Neural cell (in vitro differentiated cells): ENCODE results near the gene CFAP68. TPM values are rescaled to one million over a fixed set of nuclear protein-coding genes. Genes with fewer than 3 reads are reported as not detected.
"Not testable (repeated sequence)": the region's sequence is repeated elsewhere in the genome, so short reads cannot be mapped to it uniquely, and the experiment has no call there.

Experiments used
- H2AFZ ChIP-seq: fragments of 200-600, 300-800 bp; sonication (generic), shearing (Covaris generic); 2 replicates; pipeline ENCODE4 v1.6.0; 2014; ENCODE audit warnings: low read depth, mild to moderate bottlenecking, antibody characterized with exemption, low read length, moderate library complexity
- H3F3A ChIP-seq: fragments of 200-600 bp; shearing (Covaris generic); 2 replicates; pipeline ENCODE4 v1.6.1; 2016; ENCODE audit warnings: mild to moderate bottlenecking, moderate library complexity, mixed read lengths, antibody characterized with exemption, low read length; ENCODE audit not compliant: insufficient read depth, poor library complexity, severe bottlenecking
- H3K27ac ChIP-seq: fragments of 200-600, 300-800 bp; sonication (generic), shearing (Covaris generic); 2 replicates; pipeline ENCODE4 v1.5.1; 2014; ENCODE audit warnings: mild to moderate bottlenecking, low read length, moderate library complexity
- H3K27me3 ChIP-seq: fragments of 300-800, 200-600 bp; sonication (generic), shearing (Covaris generic); 2 replicates; pipeline ENCODE4 v1.6.0; 2014; ENCODE audit warnings: mild to moderate bottlenecking, low read depth, low read length, moderate library complexity; ENCODE audit not compliant: insufficient read depth
- H3K36me3 ChIP-seq: fragments of 300-800, 200-600 bp; sonication (generic), shearing (Covaris generic); 2 replicates; pipeline ENCODE4 v1.5.1; 2014; ENCODE audit warnings: mild to moderate bottlenecking, antibody characterized with exemption, low read length, moderate library complexity; ENCODE audit not compliant: insufficient read depth
- H3K4me2 ChIP-seq: fragments of 300-800, 200-600 bp; sonication (generic), shearing (Covaris generic); 2 replicates; pipeline ENCODE4 v1.6.0; 2014; ENCODE audit warnings: mild to moderate bottlenecking, low read length
- H3K4me3 ChIP-seq: fragments of 300-800, 200-600 bp; sonication (generic), shearing (Covaris generic); 2 replicates; pipeline ENCODE4 v1.5.1; 2014; ENCODE audit warnings: mild to moderate bottlenecking, low read length, moderate library complexity
- H3K79me2 ChIP-seq: fragments of 200-600 bp; shearing (Covaris generic); replicated peaks from 2 replicates; pipeline ENCODE4 v1.6.0; 2014; ENCODE audit warnings: mild to moderate bottlenecking, low read length, moderate library complexity; ENCODE audit not compliant: insufficient read depth
- H3K9ac ChIP-seq: fragments of 300-800, 200-600 bp; sonication (generic), shearing (Covaris generic); 2 replicates; pipeline ENCODE4 v1.6.1; 2016; ENCODE audit warnings: mild to moderate bottlenecking, low read length, mixed read lengths
- H3K9me2 ChIP-seq: fragments of 200-600 bp; shearing (Covaris generic); 2 replicates; pipeline ENCODE4 v1.6.1; 2016; ENCODE audit warnings: mild to moderate bottlenecking, low read length, mixed read lengths; ENCODE audit not compliant: insufficient read depth
- H3K9me3 ChIP-seq: fragments of 200-600, 300-800 bp; sonication (generic), shearing (Covaris generic); 2 replicates; pipeline ENCODE4 v1.6.1; 2016; ENCODE audit warnings: mild to moderate bottlenecking, mixed run types, low read length, moderate library complexity, mixed read lengths
- H4K20me1 ChIP-seq: fragments of 200-600 bp; shearing (Covaris generic); 2 replicates; pipeline ENCODE4 v1.6.1; 2016; ENCODE audit warnings: mild to moderate bottlenecking, mixed run types; ENCODE audit not compliant: insufficient read depth
- EP300 ChIP-seq: fragments of 450-650 bp; conservative IDR thresholded peaks from 2 replicates; pipeline ENCODE4 v1.6.1; 2014; ENCODE audit warnings: antibody characterized with exemption, mild to moderate bottlenecking, moderate library complexity; ENCODE audit not compliant: poor library complexity, severe bottlenecking
- EZH2 ChIP-seq: fragments of 200-600, 300-800 bp; shearing (Covaris generic), sonication (generic); IDR thresholded peaks from 2 replicates; pipeline ENCODE4 v1.6.1; 2014; ENCODE audit warnings: antibody characterized with exemption, low read length, borderline replicate concordance, mild to moderate bottlenecking; ENCODE audit not compliant: insufficient read depth, poor library complexity, severe bottlenecking
- MXI1 ChIP-seq: fragments of 450-650 bp; conservative IDR thresholded peaks from 2 replicates; pipeline ENCODE4 v1.6.1; 2014; ENCODE audit warnings: antibody characterized with exemption, mild to moderate bottlenecking; ENCODE audit not compliant: poor library complexity, severe bottlenecking
- POLR2AphosphoS5 ChIP-seq: IDR thresholded peaks from 2 replicates; pipeline ENCODE4 v1.6.1; 2012
- RAD21 ChIP-seq: fragments of 450-650 bp; conservative IDR thresholded peaks from 2 replicates; pipeline ENCODE4 v1.6.1; 2014; ENCODE audit warnings: antibody characterized with exemption, mild to moderate bottlenecking, moderate library complexity
- SMC3 ChIP-seq: fragments of 450-650 bp; conservative IDR thresholded peaks from 2 replicates; pipeline ENCODE4 v1.6.1; 2014; ENCODE audit warnings: antibody characterized with exemption, mild to moderate bottlenecking, moderate library complexity; ENCODE audit not compliant: poor library complexity
- TAF1 ChIP-seq: IDR thresholded peaks from 2 replicates; pipeline ENCODE4 v1.6.1; 2012; ENCODE audit warnings: low read depth
- polyA plus RNA-seq: library from polyadenylated mRNA; depleted of rRNA; stranded (reverse); fragments of >200 nt; gene quantifications from 2 replicates; pipeline ENCODE4 v1.2.3, GENCODE V29; 2014
- TF ChIP-seq, protein P1 (sequence below): fragments of 450-650 bp; IDR thresholded peaks from 2 replicates; pipeline ENCODE4 v1.5.1; 2014; ENCODE audit warnings: antibody characterized with exemption, mild to moderate bottlenecking, moderate library complexity; ENCODE audit not compliant: poor library complexity, severe bottlenecking
- TF ChIP-seq, protein P2 (sequence below): IDR thresholded peaks from 2 replicates; pipeline ENCODE4 v1.6.1; 2012; ENCODE audit warnings: borderline replicate concordance

CFAP68 gene
- polyA plus RNA-seq, 1 donor from 2014 or later: 28.1 TPM

- Histone ChIP-seq H3K9me3 (no peaks in the 10 kb centered on the region), H3K27ac (no peak overlapping the region), H3K36me3 (no peaks in the 10 kb centered on the region), H3K9ac (no peak overlapping the region), H3K27me3 (no peaks in the 10 kb centered on the region), H3F3A (peaks cover 6% of the 10 kb centered on the region), H2AFZ (no peak overlapping the region), H3K4me2 (no peak overlapping the region), H3K79me2 (no peaks in the 10 kb centered on the region), H3K4me3 (no peak overlapping the region), H4K20me1 (no peaks in the 10 kb centered on the region), H3K9me2 (no peaks in the 10 kb centered on the region)
- no peak for TF ChIP-seq EP300
- TF ChIP-seq, protein P1, sequence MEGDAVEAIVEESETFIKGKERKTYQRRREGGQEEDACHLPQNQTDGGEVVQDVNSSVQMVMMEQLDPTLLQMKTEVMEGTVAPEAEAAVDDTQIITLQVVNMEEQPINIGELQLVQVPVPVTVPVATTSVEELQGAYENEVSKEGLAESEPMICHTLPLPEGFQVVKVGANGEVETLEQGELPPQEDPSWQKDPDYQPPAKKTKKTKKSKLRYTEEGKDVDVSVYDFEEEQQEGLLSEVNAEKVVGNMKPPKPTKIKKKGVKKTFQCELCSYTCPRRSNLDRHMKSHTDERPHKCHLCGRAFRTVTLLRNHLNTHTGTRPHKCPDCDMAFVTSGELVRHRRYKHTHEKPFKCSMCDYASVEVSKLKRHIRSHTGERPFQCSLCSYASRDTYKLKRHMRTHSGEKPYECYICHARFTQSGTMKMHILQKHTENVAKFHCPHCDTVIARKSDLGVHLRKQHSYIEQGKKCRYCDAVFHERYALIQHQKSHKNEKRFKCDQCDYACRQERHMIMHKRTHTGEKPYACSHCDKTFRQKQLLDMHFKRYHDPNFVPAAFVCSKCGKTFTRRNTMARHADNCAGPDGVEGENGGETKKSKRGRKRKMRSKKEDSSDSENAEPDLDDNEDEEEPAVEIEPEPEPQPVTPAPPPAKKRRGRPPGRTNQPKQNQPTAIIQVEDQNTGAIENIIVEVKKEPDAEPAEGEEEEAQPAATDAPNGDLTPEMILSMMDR: no peak
- TF ChIP-seq EZH2: no peak
- no peak for TF ChIP-seq TAF1
- TF ChIP-seq POLR2AphosphoS5: no peak
- TF ChIP-seq RAD21: no peak
- TF ChIP-seq MXI1: no peak
- no peak for TF ChIP-seq SMC3
- TF ChIP-seq, protein P2, sequence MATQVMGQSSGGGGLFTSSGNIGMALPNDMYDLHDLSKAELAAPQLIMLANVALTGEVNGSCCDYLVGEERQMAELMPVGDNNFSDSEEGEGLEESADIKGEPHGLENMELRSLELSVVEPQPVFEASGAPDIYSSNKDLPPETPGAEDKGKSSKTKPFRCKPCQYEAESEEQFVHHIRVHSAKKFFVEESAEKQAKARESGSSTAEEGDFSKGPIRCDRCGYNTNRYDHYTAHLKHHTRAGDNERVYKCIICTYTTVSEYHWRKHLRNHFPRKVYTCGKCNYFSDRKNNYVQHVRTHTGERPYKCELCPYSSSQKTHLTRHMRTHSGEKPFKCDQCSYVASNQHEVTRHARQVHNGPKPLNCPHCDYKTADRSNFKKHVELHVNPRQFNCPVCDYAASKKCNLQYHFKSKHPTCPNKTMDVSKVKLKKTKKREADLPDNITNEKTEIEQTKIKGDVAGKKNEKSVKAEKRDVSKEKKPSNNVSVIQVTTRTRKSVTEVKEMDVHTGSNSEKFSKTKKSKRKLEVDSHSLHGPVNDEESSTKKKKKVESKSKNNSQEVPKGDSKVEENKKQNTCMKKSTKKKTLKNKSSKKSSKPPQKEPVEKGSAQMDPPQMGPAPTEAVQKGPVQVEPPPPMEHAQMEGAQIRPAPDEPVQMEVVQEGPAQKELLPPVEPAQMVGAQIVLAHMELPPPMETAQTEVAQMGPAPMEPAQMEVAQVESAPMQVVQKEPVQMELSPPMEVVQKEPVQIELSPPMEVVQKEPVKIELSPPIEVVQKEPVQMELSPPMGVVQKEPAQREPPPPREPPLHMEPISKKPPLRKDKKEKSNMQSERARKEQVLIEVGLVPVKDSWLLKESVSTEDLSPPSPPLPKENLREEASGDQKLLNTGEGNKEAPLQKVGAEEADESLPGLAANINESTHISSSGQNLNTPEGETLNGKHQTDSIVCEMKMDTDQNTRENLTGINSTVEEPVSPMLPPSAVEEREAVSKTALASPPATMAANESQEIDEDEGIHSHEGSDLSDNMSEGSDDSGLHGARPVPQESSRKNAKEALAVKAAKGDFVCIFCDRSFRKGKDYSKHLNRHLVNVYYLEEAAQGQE: no peak
Measured at GRCh38 chr11:111882202-111882601, 2.9 kb downstream of the CFAP68 start.

DNA sequence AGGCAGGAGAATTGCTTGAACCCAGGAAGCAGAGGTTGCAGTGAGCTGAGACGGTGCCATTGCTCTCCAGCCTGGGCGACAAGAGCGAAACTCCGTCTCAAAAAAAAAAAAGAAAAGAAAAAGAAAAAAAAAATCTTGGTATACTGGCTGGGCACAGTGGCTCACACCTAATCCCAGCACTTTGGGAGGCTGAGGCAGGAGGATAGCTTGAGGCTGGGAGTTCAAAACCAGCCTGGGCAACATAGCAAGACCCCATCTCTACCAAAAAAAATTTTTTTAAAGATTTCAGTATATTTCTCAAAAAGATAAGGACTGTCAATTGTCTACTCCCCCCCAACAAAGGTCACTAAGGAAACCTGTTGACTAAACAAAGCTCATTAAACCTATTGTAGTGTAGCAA is 5.7 kb downstream of the CFAP68 start:
- not testable (repeated sequence) for H3K9me2 ChIP-seq, H3K4me3 ChIP-seq, H3K27me3 ChIP-seq, H3K36me3 ChIP-seq, H3F3A ChIP-seq, H3K9me3 ChIP-seq, H3K79me2 ChIP-seq, H4K20me1 ChIP-seq, H2AFZ ChIP-seq, H3K9ac ChIP-seq, H3K27ac ChIP-seq, H3K4me2 ChIP-seq

DNA sequence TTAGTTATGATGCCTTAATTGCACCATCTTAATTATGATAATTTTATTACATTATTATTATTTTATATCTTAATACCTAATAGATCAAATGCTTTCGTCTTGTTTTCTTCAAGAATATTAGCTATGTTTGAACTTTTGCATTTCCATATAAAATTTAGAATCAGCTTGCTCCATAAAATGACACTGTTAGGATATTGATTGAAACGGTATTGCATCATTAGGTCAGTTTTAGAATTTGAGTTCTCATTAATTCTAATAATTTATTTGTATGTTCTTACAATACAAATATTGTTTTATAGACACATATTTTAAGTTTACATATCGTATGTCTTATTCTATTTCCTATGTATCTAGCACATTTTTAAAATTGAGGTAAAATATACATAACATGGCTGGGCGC is 6.7 kb downstream of the CFAP68 start:
- H3K36me3 ChIP-seq: no peaks in the 10 kb centered on the region
- H2AFZ ChIP-seq: no peak overlapping the region
- no peaks in the 10 kb centered on the region for H3K9me2 ChIP-seq
- no peaks in the 10 kb centered on the region for H4K20me1 ChIP-seq
- no peaks in the 10 kb centered on the region for H3K27me3 ChIP-seq
- H3K27ac ChIP-seq: no peak overlapping the region
- no peaks in the 10 kb centered on the region for H3F3A ChIP-seq
- TF ChIP-seq, protein P2: no peak
- TF ChIP-seq MXI1: no peak
- TF ChIP-seq SMC3: no peak
- no peak for TF ChIP-seq TAF1
- TF ChIP-seq EP300: no peak
- TF ChIP-seq, protein P1: no peak
- no peak for TF ChIP-seq POLR2AphosphoS5
- TF ChIP-seq RAD21: no peak
- TF ChIP-seq EZH2: no peak
- H3K4me3 ChIP-seq: no peak overlapping the region
- H3K9ac ChIP-seq: no peak overlapping the region
- H3K9me3 ChIP-seq: no peaks in the 10 kb centered on the region
- H3K79me2 ChIP-seq: no peaks in the 10 kb centered on the region
- H3K4me2 ChIP-seq: no peak overlapping the region
